Fibroblast of villous mesenchyme (primary cell): ENCODE results near the gene TBX19. TPM values are rescaled to one million over a fixed set of nuclear protein-coding genes. Genes with fewer than 3 reads are reported as not detected.

Experiments used
- DNase-seq: peaks from one replicate; pipeline ENCODE4 v3.0.0-alpha.2; 2010; ENCODE audit warnings: low read depth
- H3K4me3 ChIP-seq: 2 replicates; pipeline ENCODE4 v1.5.1; 2011; ENCODE audit warnings: low read depth, mild to moderate bottlenecking, low read length
- CTCF ChIP-seq: IDR thresholded peaks from 2 replicates; pipeline ENCODE4 v1.5.1; 2012; ENCODE audit warnings: low read depth, mild to moderate bottlenecking, low read length; ENCODE audit not compliant: insufficient read depth
- total RNA-seq: library from RNA; depleted of rRNA; stranded (reverse); fragments of >200 nt; gene quantifications from 2 replicates; pipeline ENCODE4 v1.2.3, GENCODE V29; 2012

Gene TBX19
- total RNA-seq, 1 donor = 0.86 TPM

- no peak for TF ChIP-seq CTCF
- H3K4me3 ChIP-seq = no peak overlapping the region
- peak; percentile 25 for DNase-seq
Observed at GRCh38 chr1:168288311-168289052, 7.8 kb downstream of the TBX19 start.

GRCh38 chr1:168291222-168291837, 10.7 kb downstream of the TBX19 start:
- H3K4me3 ChIP-seq = no peak overlapping the region
- no peak for DNase-seq
- no peak for TF ChIP-seq CTCF

GRCh38 chr1:168293356-168293755, 12.7 kb downstream of the TBX19 start:
- DNase-seq = no peak
- no peak for TF ChIP-seq CTCF
- H3K4me3 ChIP-seq = no peak overlapping the region

GRCh38 chr1:168295411-168296114, 14.9 kb downstream of the TBX19 start:
- no peak for DNase-seq
- no peak overlapping the region for H3K4me3 ChIP-seq
- no peak for TF ChIP-seq CTCF

- H3K4me3 ChIP-seq = no peak overlapping the region
- no peak for DNase-seq
- no peak for TF ChIP-seq CTCF
Observed at GRCh38 chr1:168297019-168297730, 16.5 kb downstream of the TBX19 start.

GRCh38 chr1:168298446-168298845, 17.8 kb downstream of the TBX19 start:
- TF ChIP-seq CTCF = no peak
- DNase-seq = no peak
- no peak overlapping the region for H3K4me3 ChIP-seq
